ENCODE data around the gene AACS. TPM values are rescaled to one million over a fixed set of nuclear protein-coding genes. Genes with fewer than 3 reads are reported as not detected.

AACS gene
- total and polyA plus RNA-seq, 4 donors = 3.4 to 13.6 (median 7.3) TPM

GRCh38 chr12:125079648-125080645 is 14.7 kb downstream of the AACS start (continued):
- TF ChIP-seq REST (IDR thresholded peaks at IDR 0.05) (no peak), MAX (IDR thresholded peaks at IDR 0.05) (no peak), HNF4G (IDR thresholded peaks at IDR 0.05) (no peak), NR2F2 (IDR thresholded peaks at IDR 0.05) (no peak), HNF4A (conservative IDR thresholded peaks at IDR 0.05) (no peak), EGR1 (IDR thresholded peaks at IDR 0.05; ENCODE audit: low read depth in 2 of 2) (no peak), FOXA2 (IDR thresholded peaks at IDR 0.05) (no peak)

- 96% methylated on average over 11 of the region's 11 CpGs for WGBS
- peaks cover 4 to 5% (median 5%) of the 10 kb centered on the region in 4 donors for H3K36me3 ChIP-seq (ENCODE audit: control insufficient read depth in 4 of 4, insufficient read depth in 3 of 4, low read depth in 1 of 4, low read length in 3 of 4)
- no peaks in the 10 kb centered on the region for H3K4me1 ChIP-seq (ENCODE audit: control insufficient read depth in 4 of 4, insufficient read depth in 4 of 4, low read length in 3 of 4)
- no peaks in the 10 kb centered on the region for H3K9me3 ChIP-seq (ENCODE audit: control insufficient read depth in 4 of 4, low read length in 3 of 4)
- no peak overlapping the region for H3K9ac ChIP-seq (ENCODE audit: low read depth in 1 of 2, low read length in 2 of 2)
- no peaks in the 10 kb centered on the region for H3K27me3 ChIP-seq (ENCODE audit: control insufficient read depth in 4 of 4, insufficient read depth in 4 of 4, low read length in 3 of 4)
- no peak for DNase-seq (ENCODE audit: low spot score)
- no peak for TF ChIP-seq TAF1 (conservative IDR thresholded peaks at IDR 0.05)
- TF ChIP-seq ZBTB33 (IDR thresholded peaks at IDR 0.05) = no peak
- no peak for TF ChIP-seq HNF4G (IDR thresholded peaks at IDR 0.05)
- TF ChIP-seq HNF4A (conservative IDR thresholded peaks at IDR 0.05) = no peak
- no peak for TF ChIP-seq FOXA2 (IDR thresholded peaks at IDR 0.05)
- TF ChIP-seq FOXA1 (IDR thresholded peaks at IDR 0.05) = no peak
- TF ChIP-seq REST (IDR thresholded peaks at IDR 0.05) = no peak
- no peak for TF ChIP-seq RXRA (IDR thresholded peaks at IDR 0.05)
- TF ChIP-seq CTCF (IDR thresholded peaks at IDR 0.05; ENCODE audit: low read depth, low read length, missing input control) = no peak
- TF ChIP-seq EGR1 (IDR thresholded peaks at IDR 0.05; ENCODE audit: low read depth in 2 of 2) = no peak
- TF ChIP-seq GABPA (IDR thresholded peaks at IDR 0.05 in 1 of 2, conservative IDR thresholded peaks at IDR 0.05 in 1 of 2) = no peak
- TF ChIP-seq JUND (IDR thresholded peaks at IDR 0.05) = no peak
- TF ChIP-seq YY1 (IDR thresholded peaks at IDR 0.05) = no peak
- TF ChIP-seq SP1 (IDR thresholded peaks at IDR 0.05) = no peak
- H3K27ac ChIP-seq (ENCODE audit: low read depth in 1 of 2, low read length in 2 of 2) = no peak overlapping the region
- H3K4me3 ChIP-seq (ENCODE audit: low read depth in 1 of 3, low read length in 3 of 3) = no peak overlapping the region
Measured at GRCh38 chr12:125081427-125081826, 16.2 kb downstream of the AACS start.
